ENCODE data around the gene FYN. TPM values are rescaled to one million over a fixed set of nuclear protein-coding genes. Genes with fewer than 3 reads are reported as not detected.

Gene FYN
- total RNA-seq, 1 experiment from 2014 or later: 7.2 TPM

DNA sequence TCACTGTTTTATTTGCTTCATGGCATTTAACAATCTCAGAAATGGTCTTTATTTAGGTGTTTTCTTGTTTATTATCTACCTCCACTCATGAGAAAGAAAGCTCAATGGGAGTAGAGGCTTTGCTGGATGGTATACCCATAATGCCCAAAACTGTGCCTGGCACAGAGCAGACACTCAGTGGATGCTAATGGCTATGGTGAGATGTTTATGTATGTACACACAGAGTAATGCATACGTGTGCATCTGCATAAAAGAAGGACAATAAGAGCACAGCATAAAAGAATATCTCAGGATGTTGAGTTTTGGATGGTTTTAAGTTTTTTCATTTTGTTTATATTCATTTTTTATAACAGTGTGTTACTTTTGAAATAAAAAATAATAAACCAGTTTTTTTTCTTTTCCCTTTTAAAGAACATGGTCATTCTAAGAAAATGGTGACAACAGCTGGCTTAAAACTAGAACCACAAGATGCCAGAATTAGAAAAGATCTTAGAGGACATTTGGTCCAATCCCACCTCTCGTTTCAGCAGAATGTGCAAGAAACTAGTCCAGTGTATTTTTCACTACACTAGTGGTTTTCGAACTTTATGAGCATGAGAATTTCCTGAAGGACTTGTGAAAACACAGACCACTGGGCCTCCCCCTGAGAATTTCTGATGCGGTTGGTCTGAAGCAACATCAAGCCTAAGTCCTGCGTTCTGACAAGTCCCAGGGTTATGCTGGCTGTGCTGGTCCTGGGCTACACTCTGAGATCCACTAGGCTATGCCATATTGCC lies 131.9 kb downstream of the FYN start:
- DNase-seq: no peak
- no TSS peak for BruUV-seq (replicated peaks)
- no peaks in the 10 kb centered on the region for H3K27me3 ChIP-seq (replicated peaks; ENCODE audit: control insufficient read depth, insufficient read depth, low read length)
- TF ChIP-seq, protein P1, sequence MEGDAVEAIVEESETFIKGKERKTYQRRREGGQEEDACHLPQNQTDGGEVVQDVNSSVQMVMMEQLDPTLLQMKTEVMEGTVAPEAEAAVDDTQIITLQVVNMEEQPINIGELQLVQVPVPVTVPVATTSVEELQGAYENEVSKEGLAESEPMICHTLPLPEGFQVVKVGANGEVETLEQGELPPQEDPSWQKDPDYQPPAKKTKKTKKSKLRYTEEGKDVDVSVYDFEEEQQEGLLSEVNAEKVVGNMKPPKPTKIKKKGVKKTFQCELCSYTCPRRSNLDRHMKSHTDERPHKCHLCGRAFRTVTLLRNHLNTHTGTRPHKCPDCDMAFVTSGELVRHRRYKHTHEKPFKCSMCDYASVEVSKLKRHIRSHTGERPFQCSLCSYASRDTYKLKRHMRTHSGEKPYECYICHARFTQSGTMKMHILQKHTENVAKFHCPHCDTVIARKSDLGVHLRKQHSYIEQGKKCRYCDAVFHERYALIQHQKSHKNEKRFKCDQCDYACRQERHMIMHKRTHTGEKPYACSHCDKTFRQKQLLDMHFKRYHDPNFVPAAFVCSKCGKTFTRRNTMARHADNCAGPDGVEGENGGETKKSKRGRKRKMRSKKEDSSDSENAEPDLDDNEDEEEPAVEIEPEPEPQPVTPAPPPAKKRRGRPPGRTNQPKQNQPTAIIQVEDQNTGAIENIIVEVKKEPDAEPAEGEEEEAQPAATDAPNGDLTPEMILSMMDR (IDR thresholded peaks at IDR 0.05; ENCODE audit: insufficient read depth in 1 of 2, low read depth in 1 of 2, low read length in 1 of 2, severe bottlenecking in 1 of 2, unreplicated experiment in 1 of 2): no peak
- H3K4me1 ChIP-seq: no peaks in the 10 kb centered on the region
- no peaks in the 10 kb centered on the region for H3K9me3 ChIP-seq
- ChIA-PET POLR2A (no interaction called here), CTCF (no interaction called here)
- no peaks in the 10 kb centered on the region for H3K36me3 ChIP-seq (ENCODE audit: control insufficient read depth, insufficient read depth, low read length)
- H3K4me3 ChIP-seq (ENCODE audit: low read depth, low read length): no peak overlapping the region
- intact Hi-C loops (cut with micrococcal nuclease; ENCODE audit: unreplicated experiment): no loop called here
- Mint-ChIP-seq H3K9me3 (ENCODE audit: unreplicated experiment) (no peaks in the 10 kb centered on the region), H3K27me3 (ENCODE audit: insufficient read depth, unreplicated experiment) (no peaks in the 10 kb centered on the region), H3K4me1 (ENCODE audit: low read depth, unreplicated experiment) (peaks cover 8% of the 10 kb centered on the region), H3K27ac (ENCODE audit: unreplicated experiment) (no peak overlapping the region), H3K36me3 (ENCODE audit: insufficient read depth, unreplicated experiment) (no peaks in the 10 kb centered on the region), H3K4me3 (ENCODE audit: unreplicated experiment) (no peak overlapping the region)

DNA sequence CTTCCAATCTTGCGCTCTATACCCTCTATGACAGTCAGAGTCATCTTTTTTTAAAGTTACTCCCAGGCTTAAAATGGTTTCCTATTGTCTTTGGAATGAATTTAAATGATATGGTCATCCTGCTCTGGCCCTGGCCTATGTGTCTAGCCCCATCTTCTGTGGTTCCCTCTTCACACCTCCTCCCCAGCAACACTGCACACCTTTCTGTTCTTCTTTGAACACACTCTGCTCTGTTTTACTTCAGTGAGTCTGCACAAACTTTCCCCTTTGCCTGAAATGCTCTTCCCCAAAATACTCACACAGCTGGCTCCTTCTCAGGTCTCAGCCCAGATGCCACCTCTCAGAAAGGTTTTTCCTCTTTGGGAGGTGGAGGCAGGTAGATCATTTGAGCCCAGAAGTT lies 132.7 kb downstream of the FYN start:
- Mint-ChIP-seq H3K4me3 (ENCODE audit: unreplicated experiment) (no peak overlapping the region), H3K27me3 (ENCODE audit: insufficient read depth, unreplicated experiment) (no peaks in the 10 kb centered on the region), H3K27ac (ENCODE audit: unreplicated experiment) (no peak overlapping the region), H3K9me3 (ENCODE audit: unreplicated experiment) (no peaks in the 10 kb centered on the region), H3K36me3 (ENCODE audit: insufficient read depth, unreplicated experiment) (no peaks in the 10 kb centered on the region), H3K4me1 (ENCODE audit: low read depth, unreplicated experiment) (peaks cover 8% of the 10 kb centered on the region)
- H3K36me3 ChIP-seq (ENCODE audit: control insufficient read depth, insufficient read depth, low read length): no peaks in the 10 kb centered on the region
- no TSS peak for BruUV-seq (replicated peaks)
- H3K4me3 ChIP-seq (ENCODE audit: low read depth, low read length): no peak overlapping the region
- no peaks in the 10 kb centered on the region for H3K27me3 ChIP-seq (replicated peaks; ENCODE audit: control insufficient read depth, insufficient read depth, low read length)
- no peaks in the 10 kb centered on the region for H3K9me3 ChIP-seq
- CTCF ChIA-PET: no interaction called here
- H3K4me1 ChIP-seq: no peaks in the 10 kb centered on the region
- TF ChIP-seq, protein P1 (IDR thresholded peaks at IDR 0.05; ENCODE audit: insufficient read depth in 1 of 2, low read depth in 1 of 2, low read length in 1 of 2, severe bottlenecking in 1 of 2, unreplicated experiment in 1 of 2): no peak
- POLR2A ChIA-PET: no interaction called here
- DNase-seq: no peak
- intact Hi-C loops (cut with micrococcal nuclease; ENCODE audit: unreplicated experiment): no loop called here

DNA sequence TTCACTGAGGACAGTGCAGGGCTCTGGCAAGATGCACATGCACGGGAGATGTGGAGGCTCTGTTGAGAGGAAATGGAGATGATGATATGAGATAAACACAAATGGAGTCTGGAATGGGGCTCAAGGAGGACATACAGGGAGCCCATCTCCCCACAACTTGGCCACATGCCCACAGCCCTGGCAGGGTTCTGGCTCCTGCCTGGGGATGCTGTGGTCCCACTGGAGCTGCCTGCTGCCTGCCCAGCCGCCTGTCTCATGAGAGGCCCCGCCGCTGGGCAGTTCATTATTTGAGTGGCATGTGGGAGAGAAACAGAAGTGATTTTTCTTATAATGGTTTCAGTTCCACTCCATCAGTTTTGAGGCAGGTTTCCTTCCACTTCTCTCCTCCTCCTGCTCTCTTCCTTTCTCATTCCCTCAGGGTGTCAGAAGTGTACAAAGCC lies 134.0 kb downstream of the FYN start:
- no TSS peak for BruUV-seq (replicated peaks)
- DNase-seq: no peak
- Mint-ChIP-seq H3K4me1 (ENCODE audit: low read depth, unreplicated experiment) (peaks cover 8% of the 10 kb centered on the region), H3K27me3 (ENCODE audit: insufficient read depth, unreplicated experiment) (no peaks in the 10 kb centered on the region), H3K27ac (ENCODE audit: unreplicated experiment) (no peak overlapping the region), H3K9me3 (ENCODE audit: unreplicated experiment) (no peaks in the 10 kb centered on the region), H3K4me3 (ENCODE audit: unreplicated experiment) (no peak overlapping the region), H3K36me3 (ENCODE audit: insufficient read depth, unreplicated experiment) (no peaks in the 10 kb centered on the region)
- H3K4me1 ChIP-seq: no peaks in the 10 kb centered on the region
- ChIA-PET POLR2A (no interaction called here), CTCF (no interaction called here)
- intact Hi-C loops (cut with micrococcal nuclease; ENCODE audit: unreplicated experiment): no loop called here
- no peaks in the 10 kb centered on the region for H3K9me3 ChIP-seq
- H3K4me3 ChIP-seq (ENCODE audit: low read depth, low read length): no peak overlapping the region
- no peaks in the 10 kb centered on the region for H3K27me3 ChIP-seq (replicated peaks; ENCODE audit: control insufficient read depth, insufficient read depth, low read length)
- H3K36me3 ChIP-seq (ENCODE audit: control insufficient read depth, insufficient read depth, low read length): no peaks in the 10 kb centered on the region
- TF ChIP-seq, protein P1 (IDR thresholded peaks at IDR 0.05; ENCODE audit: insufficient read depth in 1 of 2, low read depth in 1 of 2, low read length in 1 of 2, severe bottlenecking in 1 of 2, unreplicated experiment in 1 of 2): no peak
